ENCODE results near the gene FURIN.
A peak's percentile ranks its signal among the peaks of the same experiment; 100 is the strongest.
"Not testable (repeated sequence)": the region's sequence is repeated elsewhere in the genome, so short reads cannot be mapped to it uniquely, and the experiment has no call there.

The FURIN gene

DNA sequence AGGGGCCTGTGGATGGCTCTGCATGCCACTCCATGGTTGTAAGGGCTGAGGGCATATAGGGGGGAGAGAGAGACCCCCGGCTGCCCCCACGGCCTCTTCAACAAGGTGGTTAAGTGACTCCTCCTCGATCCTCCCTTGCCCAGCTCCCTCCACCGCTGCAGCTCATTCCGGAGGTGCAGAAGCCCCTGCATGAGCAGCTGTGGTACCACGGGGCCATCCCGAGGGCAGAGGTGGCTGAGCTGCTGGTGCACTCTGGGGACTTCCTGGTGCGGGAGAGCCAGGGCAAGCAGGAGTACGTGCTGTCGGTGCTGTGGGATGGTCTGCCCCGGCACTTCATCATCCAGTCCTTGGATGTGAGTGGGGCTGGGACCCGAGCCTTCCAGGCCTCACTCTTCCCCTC is 22.5 kb downstream of the FURIN start:
- no peaks in the 10 kb centered on the region for H3K4me1 ChIP-seq (ENCODE audit: control insufficient read depth, insufficient read depth, low read length, poor library complexity, severe bottlenecking)
- H3K27me3 ChIP-seq (replicated peaks; ENCODE audit: control insufficient read depth, insufficient read depth, low read length, poor library complexity, severe bottlenecking), result no peaks in the 10 kb centered on the region
- H3K27ac ChIP-seq (ENCODE audit: insufficient read depth, low read length, poor library complexity, severe bottlenecking), result no peak overlapping the region
- H3K4me3 ChIP-seq (ENCODE audit: insufficient read depth, low read depth, low read length, poor library complexity, severe bottlenecking), result no peak overlapping the region
- no peaks in the 10 kb centered on the region for H3K36me3 ChIP-seq (ENCODE audit: control insufficient read depth, insufficient read depth, low read length)
- no peak for DNase-seq
- H3K9me3 ChIP-seq (ENCODE audit: control insufficient read depth, low read length), result no peaks in the 10 kb centered on the region

DNA sequence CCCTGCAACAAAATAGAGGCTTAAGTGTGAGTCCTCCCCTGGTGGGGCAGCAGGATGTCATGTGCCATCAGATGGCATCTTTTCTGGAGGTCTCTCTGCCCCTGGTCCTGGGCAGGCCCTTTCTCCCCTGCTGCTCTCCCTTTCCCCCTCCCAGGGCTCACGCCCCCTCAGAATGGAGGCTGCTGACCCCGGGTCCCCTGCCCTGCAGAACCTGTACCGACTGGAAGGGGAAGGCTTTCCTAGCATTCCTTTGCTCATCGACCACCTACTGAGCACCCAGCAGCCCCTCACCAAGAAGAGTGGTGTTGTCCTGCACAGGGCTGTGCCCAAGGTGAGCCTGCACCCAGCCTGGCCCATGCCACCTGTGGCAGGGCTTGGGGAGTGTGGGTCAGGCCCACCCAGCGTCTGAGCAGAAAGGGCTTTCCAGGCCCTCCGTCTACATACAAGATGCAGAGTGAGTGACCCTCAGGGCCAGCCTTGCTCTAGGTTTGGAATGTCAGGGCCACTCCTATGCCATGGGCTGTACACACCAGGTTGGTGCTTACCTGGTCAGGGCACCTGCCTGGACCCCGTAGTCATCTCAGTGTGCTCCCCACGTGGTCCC is 23.1 kb downstream of the FURIN start:
- H3K36me3 ChIP-seq (ENCODE audit: control insufficient read depth, insufficient read depth, low read length), result no peaks in the 10 kb centered on the region
- no peaks in the 10 kb centered on the region for H3K9me3 ChIP-seq (ENCODE audit: control insufficient read depth, low read length)
- no peak overlapping the region for H3K27ac ChIP-seq (ENCODE audit: insufficient read depth, low read length, poor library complexity, severe bottlenecking)
- no peak for DNase-seq
- no peaks in the 10 kb centered on the region for H3K4me1 ChIP-seq (ENCODE audit: control insufficient read depth, insufficient read depth, low read length, poor library complexity, severe bottlenecking)
- no peaks in the 10 kb centered on the region for H3K27me3 ChIP-seq (replicated peaks; ENCODE audit: control insufficient read depth, insufficient read depth, low read length, poor library complexity, severe bottlenecking)
- H3K4me3 ChIP-seq (ENCODE audit: insufficient read depth, low read depth, low read length, poor library complexity, severe bottlenecking), result no peak overlapping the region

DNA sequence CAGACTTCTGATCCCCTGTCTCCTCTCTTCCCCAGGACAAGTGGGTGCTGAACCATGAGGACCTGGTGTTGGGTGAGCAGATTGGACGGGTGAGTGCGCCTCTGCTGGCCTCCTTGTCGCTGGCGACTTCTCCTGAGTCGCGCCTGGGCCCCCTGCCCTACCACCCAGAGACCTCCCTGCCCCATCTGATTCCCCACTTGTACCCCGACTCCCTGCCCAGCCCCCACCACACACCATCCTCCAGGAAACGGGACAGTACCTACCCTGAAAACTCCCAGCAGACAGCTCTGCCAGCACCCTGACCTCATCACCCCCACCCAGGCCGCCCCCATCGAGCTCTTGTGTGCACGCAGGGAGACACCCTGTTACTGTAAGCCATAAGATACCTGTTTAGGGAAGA is 23.6 kb downstream of the FURIN start:
- H3K4me1 ChIP-seq (ENCODE audit: control insufficient read depth, insufficient read depth, low read length, poor library complexity, severe bottlenecking), result no peaks in the 10 kb centered on the region
- no peak for DNase-seq
- no peaks in the 10 kb centered on the region for H3K27me3 ChIP-seq (replicated peaks; ENCODE audit: control insufficient read depth, insufficient read depth, low read length, poor library complexity, severe bottlenecking)
- no peaks in the 10 kb centered on the region for H3K9me3 ChIP-seq (ENCODE audit: control insufficient read depth, low read length)
- no peaks in the 10 kb centered on the region for H3K36me3 ChIP-seq (ENCODE audit: control insufficient read depth, insufficient read depth, low read length)
- H3K27ac ChIP-seq (ENCODE audit: insufficient read depth, low read length, poor library complexity, severe bottlenecking), result no peak overlapping the region
- no peak overlapping the region for H3K4me3 ChIP-seq (ENCODE audit: insufficient read depth, low read depth, low read length, poor library complexity, severe bottlenecking)

DNA sequence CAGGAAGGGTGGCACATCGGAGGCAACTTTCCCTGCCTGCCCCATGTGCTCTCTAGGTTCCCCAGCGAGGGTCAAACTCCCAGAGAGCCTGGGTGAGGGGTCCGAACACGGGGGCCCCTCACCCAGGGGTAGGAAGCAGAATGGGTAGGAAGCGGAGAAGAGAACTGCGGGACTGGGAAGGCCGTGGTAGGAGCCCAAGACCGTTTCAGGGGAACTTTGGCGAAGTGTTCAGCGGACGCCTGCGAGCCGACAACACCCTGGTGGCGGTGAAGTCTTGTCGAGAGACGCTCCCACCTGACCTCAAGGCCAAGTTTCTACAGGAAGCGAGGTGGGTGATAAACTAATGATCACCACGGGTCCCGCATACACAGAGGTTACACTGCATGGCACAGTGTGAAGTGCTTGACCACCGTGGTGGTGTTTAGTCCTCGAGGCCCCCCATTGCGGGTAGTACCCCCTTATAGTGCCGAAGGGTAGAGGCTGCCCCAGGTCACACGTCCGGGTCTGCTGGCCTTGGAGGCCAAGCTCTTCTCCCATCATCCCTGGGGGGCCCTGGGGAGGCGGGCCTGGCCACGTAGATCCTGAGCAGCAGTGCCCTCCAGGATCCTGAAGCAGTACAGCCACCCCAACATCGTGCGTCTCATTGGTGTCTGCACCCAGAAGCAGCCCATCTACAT is 24.2 kb downstream of the FURIN start:
- no peaks in the 10 kb centered on the region for H3K4me1 ChIP-seq (ENCODE audit: control insufficient read depth, insufficient read depth, low read length, poor library complexity, severe bottlenecking)
- no peaks in the 10 kb centered on the region for H3K27me3 ChIP-seq (replicated peaks; ENCODE audit: control insufficient read depth, insufficient read depth, low read length, poor library complexity, severe bottlenecking)
- H3K36me3 ChIP-seq (ENCODE audit: control insufficient read depth, insufficient read depth, low read length), result no peaks in the 10 kb centered on the region
- no peak overlapping the region for H3K27ac ChIP-seq (ENCODE audit: insufficient read depth, low read length, poor library complexity, severe bottlenecking)
- H3K4me3 ChIP-seq (ENCODE audit: insufficient read depth, low read depth, low read length, poor library complexity, severe bottlenecking), result no peak overlapping the region
- DNase-seq, result no peak
- H3K9me3 ChIP-seq (ENCODE audit: control insufficient read depth, low read length), result no peaks in the 10 kb centered on the region

DNA sequence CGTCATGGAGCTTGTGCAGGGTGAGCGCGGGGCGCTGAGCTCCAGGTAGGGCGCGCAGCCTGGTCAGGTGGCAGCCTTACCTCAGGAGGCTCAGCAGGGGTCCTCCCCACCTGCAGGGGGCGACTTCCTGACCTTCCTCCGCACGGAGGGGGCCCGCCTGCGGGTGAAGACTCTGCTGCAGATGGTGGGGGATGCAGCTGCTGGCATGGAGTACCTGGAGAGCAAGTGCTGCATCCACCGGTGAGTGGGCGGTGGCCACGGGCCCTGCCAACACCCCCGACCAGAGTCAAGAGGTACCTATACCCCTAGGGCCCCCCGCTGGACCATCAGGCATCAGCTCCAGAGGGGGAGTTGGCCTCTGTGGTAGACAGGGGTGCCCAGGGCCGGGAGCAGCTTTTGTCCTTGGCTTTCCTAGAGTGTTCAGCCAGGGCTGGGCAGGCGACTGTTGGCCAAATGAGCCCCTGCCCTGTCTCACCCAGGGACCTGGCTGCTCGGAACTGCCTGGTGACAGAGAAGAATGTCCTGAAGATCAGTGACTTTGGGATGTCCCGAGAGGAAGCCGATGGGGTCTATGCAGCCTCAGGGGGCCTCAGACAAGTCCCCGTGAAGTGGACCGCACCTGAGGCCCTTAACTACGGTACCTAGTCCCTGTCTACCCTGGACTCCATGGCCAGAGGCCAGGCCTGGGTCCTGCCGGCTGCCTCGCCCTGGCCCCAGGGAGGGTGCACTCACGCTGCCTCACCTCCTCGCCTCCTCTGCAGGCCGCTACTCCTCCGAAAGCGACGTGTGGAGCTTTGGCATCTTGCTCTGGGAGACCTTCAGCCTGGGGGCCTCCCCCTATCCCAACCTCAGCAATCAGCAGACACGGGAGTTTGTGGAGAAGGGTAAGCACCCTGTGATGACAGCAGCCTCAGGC is 25.0 kb downstream of the FURIN start:
- Histone ChIP-seq H3K36me3 (ENCODE audit: control insufficient read depth, insufficient read depth, low read length) (no peaks in the 10 kb centered on the region), H3K27me3 (replicated peaks; ENCODE audit: control insufficient read depth, insufficient read depth, low read length, poor library complexity, severe bottlenecking) (no peaks in the 10 kb centered on the region), H3K4me1 (ENCODE audit: control insufficient read depth, insufficient read depth, low read length, poor library complexity, severe bottlenecking) (no peaks in the 10 kb centered on the region), H3K27ac (ENCODE audit: insufficient read depth, low read length, poor library complexity, severe bottlenecking) (no peak overlapping the region), H3K9me3 (ENCODE audit: control insufficient read depth, low read length) (no peaks in the 10 kb centered on the region), H3K4me3 (ENCODE audit: insufficient read depth, low read depth, low read length, poor library complexity, severe bottlenecking) (no peak overlapping the region)
- no peak for DNase-seq

DNA sequence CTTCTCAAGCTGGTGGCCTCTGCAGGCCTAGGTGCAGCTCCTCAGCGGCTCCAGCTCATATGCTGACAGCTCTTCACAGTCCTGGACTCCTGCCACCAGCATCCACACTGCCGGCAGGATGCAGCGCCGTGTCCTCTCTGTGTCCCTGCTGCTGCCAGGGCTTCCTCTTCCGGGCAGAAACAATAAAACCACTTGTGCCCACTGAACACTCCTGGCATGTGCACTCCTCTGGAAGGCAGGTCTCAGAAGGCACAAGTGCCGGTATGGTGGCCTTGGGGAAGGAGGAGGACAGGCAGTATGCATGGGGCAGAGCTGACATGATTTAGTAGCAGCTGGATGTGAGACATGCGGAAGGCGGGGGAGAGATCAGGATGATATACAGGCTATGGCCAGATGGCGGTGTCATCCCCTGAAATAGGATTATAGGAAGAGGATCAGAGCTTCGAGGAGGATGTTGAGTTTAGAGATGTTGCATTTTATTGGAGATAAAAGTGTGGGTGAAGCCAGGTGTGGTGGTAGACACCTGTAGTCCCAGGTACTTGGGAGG is 27.3 kb downstream of the FURIN start:
- H3K4me1 ChIP-seq (ENCODE audit: control insufficient read depth, insufficient read depth, low read length, poor library complexity, severe bottlenecking), result no peaks in the 10 kb centered on the region
- H3K9me3 ChIP-seq (ENCODE audit: control insufficient read depth, low read length), result no peaks in the 10 kb centered on the region
- no peak for DNase-seq
- H3K36me3 ChIP-seq (ENCODE audit: control insufficient read depth, insufficient read depth, low read length), result no peaks in the 10 kb centered on the region
- no peaks in the 10 kb centered on the region for H3K27me3 ChIP-seq (replicated peaks; ENCODE audit: control insufficient read depth, insufficient read depth, low read length, poor library complexity, severe bottlenecking)
- H3K4me3 ChIP-seq (ENCODE audit: insufficient read depth, low read depth, low read length, poor library complexity, severe bottlenecking), result no peak overlapping the region
- H3K27ac ChIP-seq (ENCODE audit: insufficient read depth, low read length, poor library complexity, severe bottlenecking), result no peak overlapping the region

DNA sequence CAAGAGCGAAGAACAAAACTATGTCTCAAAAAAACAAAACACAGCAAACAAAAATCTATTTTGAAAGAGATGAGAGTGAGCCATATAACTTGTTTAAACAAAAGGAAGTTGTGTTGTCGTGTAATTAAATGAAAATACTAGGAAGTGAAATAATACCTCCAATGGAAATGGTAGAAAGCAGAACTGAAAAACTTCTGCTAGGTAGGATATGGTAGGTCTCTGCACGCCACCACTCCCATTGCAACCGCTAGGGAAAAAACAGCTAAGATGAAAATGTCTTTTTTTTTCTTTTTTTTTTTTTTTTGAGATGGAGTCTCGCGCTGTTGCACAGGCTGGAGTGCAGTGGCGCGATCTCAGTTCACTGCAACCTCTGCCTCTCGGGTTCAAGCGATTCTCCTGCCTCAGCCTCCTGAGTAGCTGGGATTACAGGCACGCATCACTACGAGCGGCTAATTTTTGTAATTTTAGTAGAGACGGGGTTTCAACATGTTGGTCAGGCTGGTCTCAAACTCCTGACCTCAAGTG is 28.8 kb downstream of the FURIN start:
- H3K27me3 ChIP-seq (replicated peaks; ENCODE audit: control insufficient read depth, insufficient read depth, low read length, poor library complexity, severe bottlenecking); H3K4me3 ChIP-seq (ENCODE audit: insufficient read depth, low read depth, low read length, poor library complexity, severe bottlenecking); H3K4me1 ChIP-seq (ENCODE audit: control insufficient read depth, insufficient read depth, low read length, poor library complexity, severe bottlenecking); DNase-seq; H3K27ac ChIP-seq (ENCODE audit: insufficient read depth, low read length, poor library complexity, severe bottlenecking); H3K9me3 ChIP-seq (ENCODE audit: control insufficient read depth, low read length); H3K36me3 ChIP-seq (ENCODE audit: control insufficient read depth, insufficient read depth, low read length): not testable (repeated sequence)

DNA sequence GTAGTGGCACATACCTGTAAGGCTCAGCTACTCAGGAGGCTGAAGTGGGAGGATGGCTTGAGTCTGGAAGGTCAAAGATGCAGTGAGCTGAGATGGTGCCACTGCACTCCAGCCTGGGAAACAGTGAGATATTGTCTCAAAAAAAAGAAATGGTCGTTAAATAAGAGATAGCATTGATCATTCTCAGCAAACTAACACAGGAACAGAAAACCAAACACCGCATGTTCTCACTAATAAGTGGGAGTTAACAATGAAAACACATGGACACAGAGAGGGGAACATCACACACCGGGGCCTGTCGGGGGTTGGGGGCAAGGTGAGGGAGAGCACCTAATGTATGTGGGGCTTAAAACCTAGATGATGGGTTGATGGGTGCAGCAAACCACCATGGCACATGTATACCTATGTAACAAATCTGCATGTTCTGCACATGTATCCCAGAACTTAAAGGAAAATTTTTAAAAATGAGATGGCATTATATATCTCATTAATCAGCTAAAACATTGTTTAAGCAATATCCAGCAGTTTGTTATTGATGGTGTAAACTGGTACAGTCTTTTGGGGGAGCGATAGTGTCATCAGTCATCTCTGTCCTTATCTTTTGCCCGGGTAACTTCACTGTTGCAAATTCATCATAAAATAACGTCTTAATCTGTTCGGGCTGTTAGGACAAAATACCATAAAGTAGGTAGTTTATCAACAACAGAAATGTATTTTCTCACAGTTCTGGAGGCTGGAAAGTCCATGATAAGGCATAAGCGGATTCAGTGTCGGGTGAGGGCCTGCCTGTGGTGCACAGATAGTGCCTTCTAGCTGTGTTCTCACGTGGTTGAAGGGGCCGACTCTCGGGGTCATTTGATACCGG is 33.0 kb downstream of the FURIN start:
- Histone ChIP-seq H3K4me3 (ENCODE audit: insufficient read depth, low read depth, low read length, poor library complexity, severe bottlenecking) (no peak overlapping the region), H3K4me1 (ENCODE audit: control insufficient read depth, insufficient read depth, low read length, poor library complexity, severe bottlenecking) (peaks cover 14% of the 10 kb centered on the region), H3K36me3 (ENCODE audit: control insufficient read depth, insufficient read depth, low read length) (peaks cover 15% of the 10 kb centered on the region), H3K27me3 (replicated peaks; ENCODE audit: control insufficient read depth, insufficient read depth, low read length, poor library complexity, severe bottlenecking) (no peaks in the 10 kb centered on the region), H3K27ac (ENCODE audit: insufficient read depth, low read length, poor library complexity, severe bottlenecking) (peak overlapping the region; percentile 73), H3K9me3 (ENCODE audit: control insufficient read depth, low read length) (no peaks in the 10 kb centered on the region)
- DNase-seq, result no peak

DNA sequence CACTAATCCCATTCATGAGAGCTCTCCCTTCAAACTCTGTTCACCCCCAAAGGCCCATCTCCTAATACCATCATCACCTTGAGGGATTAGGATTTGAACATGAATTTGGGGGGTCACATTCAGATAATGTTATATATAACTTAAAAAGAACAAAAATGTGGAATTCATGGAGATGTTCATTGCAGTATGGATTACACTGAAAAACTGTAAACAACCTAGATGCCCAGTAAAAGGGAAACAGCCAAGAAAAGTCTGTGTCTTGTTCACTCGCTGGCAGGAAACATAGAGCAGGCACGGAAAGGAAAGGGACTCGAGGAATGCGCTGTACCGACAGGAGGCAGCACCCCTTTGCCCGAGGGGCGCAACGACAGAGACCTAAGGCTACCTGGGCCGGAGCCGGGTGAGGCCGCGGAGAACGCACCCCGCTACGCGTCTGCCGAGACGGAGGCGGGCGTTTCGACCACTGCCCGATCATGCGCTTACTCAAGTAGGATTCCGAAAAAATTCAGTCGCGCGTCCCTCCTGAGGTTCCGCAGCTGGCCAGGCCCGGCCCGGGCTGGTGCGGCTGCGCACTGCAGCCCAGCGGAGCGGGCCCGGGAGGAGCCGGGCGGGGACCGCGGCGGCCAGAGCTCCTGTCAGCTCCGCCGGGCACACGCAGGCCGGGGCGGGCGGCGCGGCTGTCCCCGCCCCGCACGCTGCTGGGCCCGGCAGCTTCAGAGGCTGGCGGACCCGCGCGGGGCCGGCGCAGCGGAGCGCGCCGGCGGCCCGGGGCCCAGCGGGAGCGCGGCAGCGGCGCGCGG is 33.9 kb downstream of the FURIN start:
- Histone ChIP-seq H3K9me3 (ENCODE audit: control insufficient read depth, low read length) (no peaks in the 10 kb centered on the region), H3K27ac (ENCODE audit: insufficient read depth, low read length, poor library complexity, severe bottlenecking) (peak overlapping the region; percentile 73), H3K4me3 (ENCODE audit: insufficient read depth, low read depth, low read length, poor library complexity, severe bottlenecking) (peak overlapping the region; percentile 69), H3K4me1 (ENCODE audit: control insufficient read depth, insufficient read depth, low read length, poor library complexity, severe bottlenecking) (peaks cover 14% of the 10 kb centered on the region), H3K27me3 (replicated peaks; ENCODE audit: control insufficient read depth, insufficient read depth, low read length, poor library complexity, severe bottlenecking) (no peaks in the 10 kb centered on the region), H3K36me3 (ENCODE audit: control insufficient read depth, insufficient read depth, low read length) (peaks cover 23% of the 10 kb centered on the region)
- DNase-seq, result peak; percentile 38 to 59 (median 58)

All from effector memory CD4-positive, alpha-beta T cell (primary cell).